ENCODE results near the gene OR2H2.

The OR2H2 gene

GRCh38 chr6:29631209-29631810 lies 46.4 kb downstream of the OR2H2 start:
- Histone ChIP-seq H3K9me3 (ENCODE audit: control insufficient read depth, insufficient read depth, low read depth, low read length) (no peaks in the 10 kb centered on the region), H3K4me3 (ENCODE audit: low read depth, low read length) (peak overlapping the region; percentile 3), H3K36me3 (ENCODE audit: control insufficient read depth in 2 of 2, insufficient read depth in 1 of 2, low read length in 2 of 2) (peaks cover 0 to 11% of the 10 kb centered on the region in 2 experiments; a peak in 1 of 3 replicates), H3K27ac (ENCODE audit: extremely low read depth, low read depth, low read length) (no peak overlapping the region), H3K4me1 (ENCODE audit: control insufficient read depth, insufficient read depth, low read length) (peaks cover 4% of the 10 kb centered on the region; the same call in 1 of the 2 replicates)
- TF ChIP-seq ZNF777 (tag by site-specific recombination; IDR thresholded peaks at IDR 0.05; ENCODE audit: borderline replicate concordance): no peak
- TF ChIP-seq SCRT2 (tag by site-specific recombination; IDR thresholded peaks at IDR 0.05): 0 out of 2 replicates have a peak, but pooled peaks have one; percentile 38
- no peak for TF ChIP-seq ZNF449 (tag by site-specific recombination; IDR thresholded peaks at IDR 0.05)
- TF ChIP-seq ZFHX2 (tag by site-specific recombination; conservative IDR thresholded peaks at IDR 0.05): peak; percentile 70
- peak; percentile 21; the same call in 1 of the 2 replicates for TF ChIP-seq KLF7 (tag by site-specific recombination; IDR thresholded peaks at IDR 0.05; ENCODE audit: borderline replicate concordance)
- TF ChIP-seq SP2 (tag by site-specific recombination; IDR thresholded peaks at IDR 0.05): peak; percentile 69
- peak; percentile 61 for TF ChIP-seq EGR2 (tag by site-specific recombination; IDR thresholded peaks at IDR 0.05; ENCODE audit: low read depth)
- ChIA-PET CTCF (interaction anchor here (0.7 to 4.3 kb wide), 5 partner anchors 16 to 64 kb away, joined by 3 to 19 read pairs (median 5); no protein-coding TSS in a partner anchor), POLR2A (no interaction called here)

- Histone ChIP-seq H3K9me3 (ENCODE audit: control insufficient read depth, insufficient read depth, low read depth, low read length) (no peaks in the 10 kb centered on the region), H3K27ac (ENCODE audit: extremely low read depth, low read depth, low read length) (peak overlapping the region; percentile 36; the same call in 1 of the 2 replicates), H3K36me3 (ENCODE audit: control insufficient read depth in 2 of 2, insufficient read depth in 1 of 2, low read length in 2 of 2) (peaks cover 0 to 11% of the 10 kb centered on the region in 2 experiments; a peak in 1 of 3 replicates), H3K4me1 (ENCODE audit: control insufficient read depth, insufficient read depth, low read length) (peaks cover 4% of the 10 kb centered on the region; the same call in 1 of the 2 replicates), H3K4me3 (ENCODE audit: low read depth, low read length) (peak overlapping the region; percentile 77)
- ChIA-PET POLR2A (interaction anchor here (0.6 to 2.2 kb wide), 10 partner anchors 8 to 182 kb away, joined by 3 to 34 read pairs (median 4); no protein-coding TSS in a partner anchor), CTCF (interaction anchor here (0.6 to 4.3 kb wide), 5 partner anchors 10 to 65 kb away, joined by 3 to 32 read pairs (median 17); no protein-coding TSS in a partner anchor)
- TF ChIP-seq ZNF138 (tag by site-specific recombination; IDR thresholded peaks at IDR 0.05; ENCODE audit: borderline replicate concordance): no peak
- TF ChIP-seq ZBTB10 (tag by site-specific recombination; IDR thresholded peaks at IDR 0.05): peak; percentile 86
- no peak for TF ChIP-seq HOXC10 (CRISPR knock-in tag; IDR thresholded peaks at IDR 0.05)
- TF ChIP-seq ZNF394 (tag by site-specific recombination; IDR thresholded peaks at IDR 0.05; ENCODE audit: borderline replicate concordance): no peak
- peak; percentile 13; the same call in 1 of the 2 replicates for TF ChIP-seq ZXDB (tag by site-specific recombination; IDR thresholded peaks at IDR 0.05)
- TF ChIP-seq SP7 (tag by site-specific recombination; IDR thresholded peaks at IDR 0.05): peak; percentile 39
- peak; percentile 52 for TF ChIP-seq PRDM1 (tag by site-specific recombination; IDR thresholded peaks at IDR 0.05)
- TF ChIP-seq ZNF449 (tag by site-specific recombination; IDR thresholded peaks at IDR 0.05): no peak
- 0 out of 2 replicates have a peak, but pooled peaks have one; percentile 47 for TF ChIP-seq ZNF324 (tag by site-specific recombination; IDR thresholded peaks at IDR 0.05)
- no peak for TF ChIP-seq ZBTB44 (tag by site-specific recombination; IDR thresholded peaks at IDR 0.05)
- TF ChIP-seq ZNF777 (tag by site-specific recombination; IDR thresholded peaks at IDR 0.05; ENCODE audit: borderline replicate concordance): 0 out of 2 replicates have a peak, but pooled peaks have one; percentile 28
- peak; percentile 78 for TF ChIP-seq REST (tag by site-specific recombination; IDR thresholded peaks at IDR 0.05)
- no peak for TF ChIP-seq ZNF623 (tag by site-specific recombination; IDR thresholded peaks at IDR 0.05)
- no peak for TF ChIP-seq ZSCAN30 (tag by site-specific recombination; IDR thresholded peaks at IDR 0.05)
- TF ChIP-seq ZNF529 (tag by site-specific recombination; IDR thresholded peaks at IDR 0.05; ENCODE audit: insufficient replicate concordance): no peak
Measured at GRCh38 chr6:29631860-29632731, 47.2 kb downstream of the OR2H2 start.
